ENCODE results near the gene MRPS9.

Gene MRPS9

DNA sequence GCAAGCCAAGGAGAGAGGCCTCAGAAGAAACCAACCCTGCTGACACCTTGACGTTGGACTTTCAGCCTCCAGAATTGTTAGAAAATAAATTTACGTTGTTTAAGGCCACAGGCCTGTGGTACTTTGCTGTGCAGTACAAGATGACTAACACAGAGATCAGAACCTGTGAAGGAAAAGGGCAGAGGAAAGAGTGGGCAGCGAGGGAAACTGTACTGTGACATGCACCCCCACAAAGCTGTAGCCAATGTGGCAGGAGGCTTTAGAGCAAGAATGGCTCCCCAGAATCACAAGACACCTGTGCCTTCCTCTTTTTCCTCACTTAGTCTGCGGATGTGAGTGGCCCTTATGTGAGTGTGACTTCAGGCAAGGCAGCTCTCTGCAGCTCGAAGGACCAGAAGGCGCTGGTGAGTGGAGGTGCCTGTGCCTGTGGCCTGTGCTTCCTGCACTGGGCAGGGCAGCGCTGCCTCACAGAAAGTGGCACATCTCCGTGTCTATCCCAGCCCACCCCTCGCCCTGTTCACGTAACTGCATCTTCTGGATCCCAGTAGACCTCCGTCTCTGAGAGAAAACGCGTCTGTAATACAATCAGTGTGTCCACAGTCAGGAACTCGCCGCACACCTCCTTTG, 89.5 kb downstream of the MRPS9 start:
- peaks cover 2% of the 10 kb centered on the region for H3K36me3 Mint-ChIP-seq

DNA sequence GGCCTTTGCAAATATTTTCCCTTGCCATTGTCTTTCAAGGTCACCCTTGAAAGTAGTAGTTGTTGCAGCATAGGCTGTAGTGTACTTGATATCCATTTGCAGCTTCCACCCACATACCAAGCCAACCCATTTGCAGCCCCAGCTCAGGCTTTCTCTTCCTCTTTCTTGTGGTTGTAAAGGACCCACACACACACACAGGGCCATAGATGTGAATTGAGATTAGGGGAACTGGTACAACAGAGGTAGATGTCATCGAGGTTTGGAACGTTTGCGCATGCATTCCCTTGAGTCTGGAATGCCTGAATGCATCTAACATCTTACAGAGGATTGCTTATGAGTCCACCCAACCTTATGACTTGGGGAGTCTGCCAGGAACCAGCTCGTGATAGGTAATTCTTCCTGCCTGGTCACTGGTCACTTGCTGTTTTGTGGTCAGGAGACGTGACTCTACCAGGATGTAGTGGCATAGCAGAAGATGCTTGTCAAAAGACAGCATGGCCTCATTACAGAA, 91.9 kb downstream of the MRPS9 start:
- Mint-ChIP-seq H3K4me3 (no peak overlapping the region), H3K36me3 (peaks cover 2% of the 10 kb centered on the region), H3K9me3 (no peaks in the 10 kb centered on the region), H3K27ac (no peak overlapping the region), H3K27me3 (peaks cover 6% of the 10 kb centered on the region), H3K4me1 (no peaks in the 10 kb centered on the region)

More for the DNA sequence above, 89.5 kb downstream of the MRPS9 start:
- H3K4me1 Mint-ChIP-seq: no peaks in the 10 kb centered on the region
- H3K27ac Mint-ChIP-seq: no peak overlapping the region
- H3K4me3 Mint-ChIP-seq: no peak overlapping the region
- H3K27me3 Mint-ChIP-seq: peaks cover 4% of the 10 kb centered on the region
- H3K9me3 Mint-ChIP-seq: no peaks in the 10 kb centered on the region

DNA sequence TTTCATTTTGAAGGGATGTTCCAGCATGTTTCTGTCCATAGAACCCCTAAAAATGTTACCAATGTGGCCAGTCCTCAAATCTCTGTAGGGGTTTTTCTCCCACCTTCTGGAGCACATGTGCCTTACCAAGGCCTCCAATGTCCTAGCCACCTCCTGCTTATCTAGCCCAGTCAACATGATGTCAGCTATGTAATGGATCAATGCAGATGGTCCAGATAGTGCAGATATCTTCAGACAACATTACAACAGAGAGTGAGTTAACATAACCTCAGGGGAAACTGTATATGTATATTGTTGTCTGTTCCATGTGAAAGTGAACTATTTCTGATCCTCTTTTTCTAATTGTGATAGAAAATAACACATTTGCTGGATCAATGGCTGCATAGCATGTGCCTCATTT, 92.7 kb downstream of the MRPS9 start:
- peaks cover 2% of the 10 kb centered on the region for H3K36me3 Mint-ChIP-seq
- H3K27me3 Mint-ChIP-seq: peaks cover 6% of the 10 kb centered on the region
- no peaks in the 10 kb centered on the region for H3K4me1 Mint-ChIP-seq
- no peak overlapping the region for H3K4me3 Mint-ChIP-seq
- H3K27ac Mint-ChIP-seq: no peak overlapping the region
- H3K9me3 Mint-ChIP-seq: no peaks in the 10 kb centered on the region

DNA sequence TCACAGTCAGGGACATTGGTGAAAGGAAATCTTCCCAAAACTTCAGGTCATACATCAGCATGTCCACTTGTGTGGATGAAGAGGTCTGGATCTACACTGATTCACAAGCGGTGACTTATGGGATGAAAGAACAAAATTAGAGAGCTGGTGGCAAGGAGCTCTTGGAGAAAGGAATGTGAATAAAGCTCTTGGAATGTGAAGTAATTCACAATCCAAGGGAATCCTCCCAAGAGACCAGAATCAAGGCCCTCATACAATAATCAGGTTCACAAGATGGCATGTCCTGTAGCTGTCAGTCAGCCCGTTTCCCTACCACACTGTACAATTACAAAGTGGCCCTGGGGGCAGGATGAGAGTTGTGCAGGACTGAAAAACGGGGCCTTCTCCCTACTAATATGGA, 96.2 kb downstream of the MRPS9 start:
- H3K9me3 Mint-ChIP-seq: no peaks in the 10 kb centered on the region
- no peaks in the 10 kb centered on the region for H3K4me1 Mint-ChIP-seq
- H3K36me3 Mint-ChIP-seq: no peaks in the 10 kb centered on the region
- H3K4me3 Mint-ChIP-seq: no peak overlapping the region
- peaks cover 8% of the 10 kb centered on the region for H3K27me3 Mint-ChIP-seq
- no peak overlapping the region for H3K27ac Mint-ChIP-seq

DNA sequence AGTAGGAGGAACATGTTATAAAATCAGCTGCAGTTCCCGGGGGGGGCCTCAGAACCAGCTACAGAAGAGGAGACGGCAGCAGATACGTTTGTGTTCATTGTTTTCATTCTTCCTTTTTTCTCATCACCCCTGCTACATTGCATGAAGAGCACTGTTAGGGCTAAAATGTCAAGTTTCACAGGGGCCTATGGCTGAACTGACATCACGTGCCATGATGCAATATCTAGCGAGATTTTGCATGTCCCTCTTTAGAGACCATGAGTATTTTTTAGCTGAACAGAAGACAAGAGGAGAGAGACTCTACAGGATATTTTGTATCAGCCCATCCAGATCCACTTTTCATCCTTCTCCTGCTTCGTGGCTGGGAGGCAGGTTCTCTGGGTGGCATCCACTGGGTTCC, 97.6 kb downstream of the MRPS9 start:
- Mint-ChIP-seq H3K9me3 (no peaks in the 10 kb centered on the region), H3K36me3 (no peaks in the 10 kb centered on the region), H3K4me1 (no peaks in the 10 kb centered on the region), H3K27ac (no peak overlapping the region), H3K4me3 (no peak overlapping the region), H3K27me3 (peaks cover 9% of the 10 kb centered on the region)

DNA sequence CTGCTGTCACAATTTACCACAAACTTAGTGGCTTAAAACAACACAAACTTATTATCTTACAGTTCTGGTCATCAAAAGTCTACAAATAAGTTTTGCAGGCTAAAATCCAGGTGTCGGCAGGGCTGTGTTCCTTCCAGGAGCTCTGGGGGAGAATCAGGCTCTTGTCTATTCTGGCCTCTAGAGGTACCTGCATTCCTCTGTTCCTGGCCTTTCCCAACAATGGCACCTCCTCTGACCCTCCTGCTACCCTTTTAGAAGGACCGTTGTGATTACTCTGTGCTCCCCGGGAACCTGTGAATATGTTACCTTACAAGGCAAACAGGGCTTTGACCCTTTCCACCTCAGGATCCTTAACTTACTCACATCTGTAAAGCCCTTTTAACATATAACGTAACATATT, 98.5 kb downstream of the MRPS9 start:
- no peaks in the 10 kb centered on the region for H3K4me1 Mint-ChIP-seq
- H3K27me3 Mint-ChIP-seq: peaks cover 15% of the 10 kb centered on the region
- no peak overlapping the region for H3K4me3 Mint-ChIP-seq
- H3K9me3 Mint-ChIP-seq: no peaks in the 10 kb centered on the region
- H3K36me3 Mint-ChIP-seq: no peaks in the 10 kb centered on the region
- H3K27ac Mint-ChIP-seq: no peak overlapping the region

DNA sequence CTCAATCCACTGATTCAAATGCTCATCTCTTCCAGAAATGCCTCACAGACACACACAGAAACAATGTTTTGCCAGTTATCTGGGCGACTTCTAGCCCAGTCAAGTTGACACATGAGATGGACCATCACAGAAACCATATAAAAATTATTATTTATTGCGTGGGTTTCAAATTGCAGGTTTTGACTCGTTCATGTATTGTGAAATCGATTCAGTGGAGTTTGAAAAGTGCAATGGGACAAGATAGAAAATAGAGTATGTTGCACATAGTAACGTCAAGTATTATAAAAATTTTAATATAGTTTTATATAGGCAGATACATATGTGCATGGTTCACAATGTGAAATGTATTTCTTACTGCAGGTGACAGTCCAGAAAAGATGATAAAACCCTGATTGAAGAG, 100.8 kb downstream of the MRPS9 start:
- Mint-ChIP-seq H3K4me1 (no peaks in the 10 kb centered on the region), H3K27ac (no peak overlapping the region), H3K9me3 (no peaks in the 10 kb centered on the region), H3K27me3 (peaks cover 19% of the 10 kb centered on the region), H3K4me3 (no peak overlapping the region), H3K36me3 (no peaks in the 10 kb centered on the region)

DNA sequence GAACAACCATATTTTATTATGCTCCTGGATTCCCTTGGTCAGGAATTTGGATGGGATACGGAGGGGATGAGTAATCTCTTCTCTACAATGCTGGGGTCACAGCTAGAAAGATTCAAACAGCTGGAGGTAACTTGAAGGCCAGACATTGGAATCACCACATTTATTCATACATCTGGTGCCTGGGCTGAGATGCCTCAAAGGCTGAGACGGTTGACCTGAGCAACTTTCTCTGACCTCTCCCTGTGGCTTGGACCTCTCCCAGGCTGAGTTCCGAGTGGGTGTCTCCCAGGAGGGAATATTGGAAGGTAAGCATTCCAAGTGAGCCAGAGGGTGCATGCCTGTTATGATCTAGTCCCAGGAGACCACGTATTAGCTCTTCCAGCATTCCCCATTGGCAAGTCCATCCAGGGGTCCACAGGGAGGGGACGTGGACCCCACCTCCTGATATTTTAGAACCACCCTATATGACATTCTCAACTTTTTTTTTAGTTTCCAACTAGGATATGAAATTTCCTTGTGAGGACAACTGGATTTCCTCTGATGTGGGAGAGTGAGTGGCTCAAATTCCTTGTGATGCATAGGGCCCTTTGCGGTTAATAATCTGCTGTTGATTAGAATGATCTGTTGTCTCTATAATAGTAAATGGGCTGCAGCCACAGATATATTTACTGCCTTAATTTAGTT, 101.8 kb downstream of the MRPS9 start:
- H3K27ac Mint-ChIP-seq: no peak overlapping the region
- no peaks in the 10 kb centered on the region for H3K9me3 Mint-ChIP-seq
- peaks cover 23% of the 10 kb centered on the region for H3K27me3 Mint-ChIP-seq
- no peak overlapping the region for H3K4me3 Mint-ChIP-seq
- H3K36me3 Mint-ChIP-seq: no peaks in the 10 kb centered on the region
- H3K4me1 Mint-ChIP-seq: peaks cover 4% of the 10 kb centered on the region

DNA sequence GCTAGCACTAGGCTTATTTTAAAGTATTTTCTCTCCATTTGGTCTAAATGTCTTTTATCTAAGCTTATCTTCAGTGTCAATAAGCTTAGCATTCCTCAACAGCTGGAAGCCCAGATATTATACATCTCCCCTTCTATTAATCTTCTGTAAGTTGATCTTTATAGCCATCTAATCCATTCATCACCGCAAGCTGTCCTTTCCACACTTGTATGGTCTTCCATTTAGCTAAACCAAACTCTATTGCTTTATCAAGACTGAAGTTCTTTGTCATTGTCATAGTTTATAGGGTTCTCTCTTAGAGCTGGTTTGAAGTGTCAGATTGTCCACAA, 102.3 kb downstream of the MRPS9 start:
- H3K36me3 Mint-ChIP-seq: no peaks in the 10 kb centered on the region
- peaks cover 26% of the 10 kb centered on the region for H3K27me3 Mint-ChIP-seq
- H3K27ac Mint-ChIP-seq: no peak overlapping the region
- H3K4me1 Mint-ChIP-seq: peaks cover 5% of the 10 kb centered on the region
- no peak overlapping the region for H3K4me3 Mint-ChIP-seq
- H3K9me3 Mint-ChIP-seq: no peaks in the 10 kb centered on the region

DNA sequence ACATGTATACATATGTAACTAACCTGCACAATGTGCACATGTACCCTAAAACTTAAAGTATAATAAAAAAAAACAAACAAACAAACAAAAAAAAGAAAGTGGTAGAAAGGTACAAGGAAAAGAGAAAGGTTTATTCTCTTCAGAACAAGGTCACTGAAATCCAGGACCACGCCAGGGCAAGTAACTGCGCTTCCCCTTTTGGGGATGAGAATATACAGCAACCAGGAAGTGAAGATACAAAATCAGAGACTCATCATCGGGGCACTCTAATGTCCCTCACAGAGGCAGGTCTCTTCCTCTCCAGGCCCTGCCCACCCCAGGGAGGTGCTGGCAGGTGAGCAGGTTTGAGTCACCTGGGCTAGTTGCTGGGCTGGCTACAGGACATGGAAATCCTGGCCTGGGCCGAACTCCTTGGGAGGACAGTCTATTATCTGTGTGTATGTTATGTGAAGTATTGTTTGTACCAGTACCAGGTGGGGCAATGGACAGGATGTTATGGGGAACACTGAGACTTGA, 103.3 kb downstream of the MRPS9 start:
- Mint-ChIP-seq H3K4me3 (no peak overlapping the region), H3K4me1 (peaks cover 5% of the 10 kb centered on the region), H3K9me3 (no peaks in the 10 kb centered on the region), H3K27me3 (peaks cover 30% of the 10 kb centered on the region), H3K36me3 (no peaks in the 10 kb centered on the region), H3K27ac (no peak overlapping the region)

DNA sequence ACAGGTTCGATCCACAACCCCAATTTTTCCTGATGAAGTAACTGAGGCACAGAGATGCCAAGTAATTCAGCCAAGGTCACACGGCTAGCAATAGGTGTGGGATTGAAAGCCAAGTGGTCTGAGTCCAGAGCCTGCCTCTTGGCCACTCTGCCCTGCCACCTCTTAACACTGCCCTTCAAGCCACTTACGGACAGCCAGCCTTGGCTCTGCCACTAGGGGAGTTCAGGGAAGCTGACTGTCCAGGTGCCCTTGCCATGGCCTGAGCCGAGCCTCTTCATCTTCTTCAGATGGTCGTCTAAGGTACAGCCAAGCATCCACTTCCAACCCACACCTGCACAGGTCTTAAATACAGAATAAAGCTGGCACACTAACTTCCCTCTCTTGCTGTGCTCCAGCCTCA, 104.4 kb downstream of the MRPS9 start:
- peaks cover 39% of the 10 kb centered on the region for H3K27me3 Mint-ChIP-seq
- no peaks in the 10 kb centered on the region for H3K36me3 Mint-ChIP-seq
- H3K4me1 Mint-ChIP-seq: peaks cover 5% of the 10 kb centered on the region
- no peaks in the 10 kb centered on the region for H3K9me3 Mint-ChIP-seq
- no peak overlapping the region for H3K4me3 Mint-ChIP-seq
- H3K27ac Mint-ChIP-seq: no peak overlapping the region

DNA sequence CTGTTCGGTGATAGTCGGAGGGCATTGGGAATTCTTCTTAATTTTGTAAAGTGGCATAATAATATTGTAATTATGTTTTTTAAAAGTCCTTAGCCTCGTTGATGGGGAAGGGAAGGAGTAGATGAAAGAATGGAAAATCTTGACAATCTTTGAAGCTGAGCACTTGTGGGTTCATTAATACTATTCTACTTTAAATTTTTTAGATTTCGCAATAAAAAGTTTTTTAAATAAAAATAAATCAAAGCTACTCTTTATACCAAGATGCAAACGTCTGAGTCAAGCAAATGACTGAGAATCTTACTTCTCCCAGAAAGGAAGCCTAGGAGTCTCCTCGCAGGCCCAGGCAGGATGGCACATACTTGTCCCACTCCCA, 105.2 kb downstream of the MRPS9 start:
- Mint-ChIP-seq H3K36me3 (no peaks in the 10 kb centered on the region), H3K9me3 (no peaks in the 10 kb centered on the region), H3K27me3 (peaks cover 46% of the 10 kb centered on the region), H3K27ac (no peak overlapping the region), H3K4me1 (peaks cover 5% of the 10 kb centered on the region), H3K4me3 (peak overlapping the region; percentile 67)

DNA sequence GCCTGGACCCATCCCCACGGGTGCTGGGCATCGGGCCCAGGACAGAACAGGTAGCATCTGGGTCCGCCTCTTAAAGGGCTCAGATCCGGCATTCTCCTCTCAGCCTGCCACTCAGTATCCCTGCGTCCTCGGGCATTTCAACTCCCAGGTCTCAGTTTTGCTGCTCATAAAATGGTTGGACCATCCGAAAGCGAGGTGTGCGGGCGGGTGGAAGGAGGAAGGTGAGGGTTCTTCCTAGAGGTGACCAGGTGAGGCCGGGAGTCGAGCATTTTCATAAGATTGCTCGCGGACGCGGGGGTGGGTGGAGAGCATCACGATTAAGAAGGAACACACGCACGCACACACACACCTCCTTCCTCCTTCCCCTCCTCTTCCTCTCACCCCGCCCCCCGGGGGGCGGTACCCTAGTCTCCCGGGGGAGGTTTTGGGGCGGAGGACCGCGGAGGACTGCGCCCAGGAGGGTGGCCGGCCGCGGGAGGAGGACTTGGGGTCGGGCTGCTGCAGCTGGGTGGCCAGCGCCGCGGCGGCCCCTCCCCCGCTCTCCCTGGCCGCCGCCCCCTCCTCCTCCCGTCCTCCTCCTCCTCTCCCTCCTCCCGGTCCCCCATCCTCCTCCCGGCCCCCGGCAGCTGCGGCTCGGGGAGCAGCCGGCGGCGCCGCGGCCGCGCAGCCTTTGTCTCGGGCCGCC, 105.7 kb downstream of the MRPS9 start:
- Mint-ChIP-seq H3K27ac (no peak overlapping the region), H3K4me1 (peaks cover 5% of the 10 kb centered on the region), H3K9me3 (no peaks in the 10 kb centered on the region), H3K4me3 (peak overlapping the region; percentile 67), H3K27me3 (peaks cover 48% of the 10 kb centered on the region), H3K36me3 (no peaks in the 10 kb centered on the region)

DNA sequence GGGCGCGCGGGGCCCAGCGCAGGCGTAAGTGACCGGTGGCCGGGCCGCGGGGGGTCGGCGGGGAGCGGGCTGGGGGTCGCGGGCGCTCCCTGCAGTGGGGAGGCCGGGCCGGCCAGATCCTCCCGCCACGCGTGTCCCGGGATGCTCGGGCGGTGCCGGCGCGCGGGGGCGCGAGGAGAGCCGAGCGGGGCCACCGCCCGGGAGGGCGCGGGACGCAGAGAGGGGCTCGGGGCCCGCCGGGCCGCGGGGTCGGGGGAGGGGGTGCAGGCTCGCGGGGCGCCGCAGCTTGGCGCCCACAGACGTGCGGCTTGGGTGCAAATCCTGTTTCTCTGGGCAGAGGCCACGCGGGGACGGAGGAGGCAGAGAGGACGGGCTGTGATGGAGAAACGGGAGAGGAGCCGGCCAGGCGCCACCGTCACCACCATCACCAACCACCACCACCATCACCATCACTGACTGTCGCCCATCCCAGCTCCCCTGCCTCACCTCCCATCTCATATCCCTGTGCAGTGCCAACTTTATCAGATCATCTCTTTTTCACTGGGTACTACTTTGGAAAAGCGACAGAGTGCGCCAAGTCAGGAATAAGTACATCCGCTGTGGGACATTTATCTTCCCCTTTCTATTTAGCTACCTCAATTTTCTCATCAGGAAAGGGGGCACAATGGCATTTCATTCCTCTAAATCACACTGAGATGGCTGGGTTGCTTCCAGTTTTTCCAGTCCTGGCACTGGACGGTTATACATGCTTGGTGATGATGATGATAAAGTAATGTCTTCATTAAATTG, 106.5 kb downstream of the MRPS9 start:
- Mint-ChIP-seq H3K36me3 (no peaks in the 10 kb centered on the region), H3K9me3 (no peaks in the 10 kb centered on the region), H3K27ac (no peak overlapping the region), H3K27me3 (peaks cover 50% of the 10 kb centered on the region), H3K4me1 (peaks cover 5% of the 10 kb centered on the region), H3K4me3 (peak overlapping the region; percentile 82)

DNA sequence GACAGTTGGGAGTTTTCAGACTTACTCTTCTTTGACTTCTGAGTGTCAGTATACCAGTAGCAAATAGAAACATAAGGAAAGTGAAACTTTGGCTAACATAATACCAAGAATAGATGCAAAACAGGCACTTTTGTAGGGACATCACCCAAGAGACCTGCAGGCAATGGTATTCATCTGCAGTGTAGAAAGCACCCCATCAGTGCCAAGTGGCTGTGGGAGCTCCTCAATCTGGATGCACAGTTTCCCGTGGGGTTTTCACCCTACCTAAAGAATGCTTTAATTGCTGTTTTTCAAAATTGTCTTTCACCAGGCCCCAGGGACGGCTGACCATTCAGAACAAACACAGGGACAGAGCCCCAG, 107.1 kb downstream of the MRPS9 start:
- peak overlapping the region; percentile 82 for H3K4me3 Mint-ChIP-seq
- H3K27ac Mint-ChIP-seq: no peak overlapping the region
- no peaks in the 10 kb centered on the region for H3K9me3 Mint-ChIP-seq
- peaks cover 51% of the 10 kb centered on the region for H3K27me3 Mint-ChIP-seq
- H3K4me1 Mint-ChIP-seq: peaks cover 5% of the 10 kb centered on the region
- H3K36me3 Mint-ChIP-seq: no peaks in the 10 kb centered on the region
